IMR-90 (cell line): ENCODE data around the gene ZNF763.

Source experiments
- BHLHE40 ChIP-seq: fragments of 150-350 bp; IDR thresholded peaks from 2 replicates; pipeline ENCODE4 v1.6.1; 2016; ENCODE audit warnings: mild to moderate bottlenecking, low read depth, low read length
- CEBPB ChIP-seq: IDR thresholded peaks from 2 replicates; pipeline ENCODE4 v1.6.1; 2012; ENCODE audit warnings: low read depth, low read length, improper control_type of control experiment
- MAFK ChIP-seq: IDR thresholded peaks from 2 replicates; pipeline ENCODE4 v1.6.1; 2012; ENCODE audit warnings: low read depth, low read length, improper control_type of control experiment
- MAZ ChIP-seq: IDR thresholded peaks from 2 replicates; pipeline ENCODE4 v1.6.1; 2012; ENCODE audit warnings: low read depth, mild to moderate bottlenecking, low read length, improper control_type of control experiment, moderate library complexity, borderline replicate concordance
- MXI1 ChIP-seq: IDR thresholded peaks from 2 replicates; pipeline ENCODE4 v1.6.1; 2012; ENCODE audit warnings: low read depth, mild to moderate bottlenecking, low read length, moderate library complexity, borderline replicate concordance
- POLR2A ChIP-seq: IDR thresholded peaks from 2 replicates; pipeline ENCODE4 v1.6.1; 2012; ENCODE audit warnings: mild to moderate bottlenecking, low read depth, low read length
- RAD21 ChIP-seq: IDR thresholded peaks from 2 replicates; pipeline ENCODE4 v1.6.1; 2012; ENCODE audit warnings: low read length, improper control_type of control experiment
- RCOR1 ChIP-seq: IDR thresholded peaks from 2 replicates; pipeline ENCODE4 v1.6.1; 2012; ENCODE audit warnings: mild to moderate bottlenecking, low read length, improper control_type of control experiment; ENCODE audit not compliant: insufficient replicate concordance
- RFX5 ChIP-seq: IDR thresholded peaks from 2 replicates; pipeline ENCODE4 v1.8.0; 2012; ENCODE audit warnings: low read depth, mild to moderate bottlenecking, low read length, moderate library complexity
- TF ChIP-seq, protein P1 (sequence below): conservative IDR thresholded peaks from 2 replicates; pipeline ENCODE4 v1.5.1; 2012; ENCODE audit warnings: mild to moderate bottlenecking, low read depth, low read length, improper control_type of control experiment
- TF ChIP-seq, protein P2 (sequence below): fragments of 150-350 bp; IDR thresholded peaks from 2 replicates; pipeline ENCODE4 v1.6.1; 2016; ENCODE audit warnings: low read depth, mild to moderate bottlenecking, low read length, moderate library complexity, borderline replicate concordance
- TF ChIP-seq, protein P3 (sequence below): fragments of 150-350 bp; IDR thresholded peaks from 2 replicates; pipeline ENCODE4 v1.6.1; 2017; ENCODE audit warnings: mild to moderate bottlenecking, antibody characterized with exemption, low read length, low read depth

DNA sequence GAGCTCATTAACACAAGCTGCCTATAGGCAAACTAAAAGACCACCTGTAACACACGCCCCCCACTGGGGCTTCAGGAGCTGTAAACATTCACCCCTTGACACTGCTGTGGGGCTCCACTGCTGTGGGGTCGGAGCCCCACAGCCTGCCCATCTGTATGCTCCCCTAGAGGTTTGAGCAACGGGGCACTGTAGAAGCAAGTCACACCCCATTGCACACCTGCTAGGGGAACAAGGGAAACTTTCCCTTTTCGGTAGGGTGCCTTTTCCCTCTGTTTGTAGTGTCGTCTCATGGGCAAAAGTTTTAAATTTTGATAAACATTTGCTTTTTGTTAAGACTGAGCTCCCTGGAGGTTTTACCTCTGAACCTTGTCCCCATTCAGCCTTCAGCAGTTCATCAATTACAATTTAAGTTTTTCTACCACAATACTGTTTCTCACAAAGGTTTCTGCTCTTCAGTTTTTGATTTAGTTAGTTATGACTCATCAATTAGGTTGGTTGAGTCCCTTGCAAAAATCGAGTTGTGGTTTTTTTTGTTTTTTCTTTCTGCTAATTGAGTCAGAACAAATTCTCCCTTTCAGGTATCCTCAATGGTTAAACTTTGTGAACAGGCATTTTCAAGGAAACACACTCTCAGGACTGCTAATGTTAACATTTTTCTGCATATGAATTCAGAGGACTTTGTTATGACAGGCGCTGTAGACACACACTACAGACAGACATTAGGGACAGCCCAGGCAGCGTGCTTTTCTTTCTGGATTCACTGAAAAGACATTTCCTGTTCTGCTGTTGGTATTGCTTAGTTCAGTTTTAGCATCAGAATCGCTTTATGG lies 35.5 kb downstream of the ZNF763 start:
- TF ChIP-seq, protein P1, sequence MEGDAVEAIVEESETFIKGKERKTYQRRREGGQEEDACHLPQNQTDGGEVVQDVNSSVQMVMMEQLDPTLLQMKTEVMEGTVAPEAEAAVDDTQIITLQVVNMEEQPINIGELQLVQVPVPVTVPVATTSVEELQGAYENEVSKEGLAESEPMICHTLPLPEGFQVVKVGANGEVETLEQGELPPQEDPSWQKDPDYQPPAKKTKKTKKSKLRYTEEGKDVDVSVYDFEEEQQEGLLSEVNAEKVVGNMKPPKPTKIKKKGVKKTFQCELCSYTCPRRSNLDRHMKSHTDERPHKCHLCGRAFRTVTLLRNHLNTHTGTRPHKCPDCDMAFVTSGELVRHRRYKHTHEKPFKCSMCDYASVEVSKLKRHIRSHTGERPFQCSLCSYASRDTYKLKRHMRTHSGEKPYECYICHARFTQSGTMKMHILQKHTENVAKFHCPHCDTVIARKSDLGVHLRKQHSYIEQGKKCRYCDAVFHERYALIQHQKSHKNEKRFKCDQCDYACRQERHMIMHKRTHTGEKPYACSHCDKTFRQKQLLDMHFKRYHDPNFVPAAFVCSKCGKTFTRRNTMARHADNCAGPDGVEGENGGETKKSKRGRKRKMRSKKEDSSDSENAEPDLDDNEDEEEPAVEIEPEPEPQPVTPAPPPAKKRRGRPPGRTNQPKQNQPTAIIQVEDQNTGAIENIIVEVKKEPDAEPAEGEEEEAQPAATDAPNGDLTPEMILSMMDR, result no peak
- TF ChIP-seq RAD21, result no peak
- no peak for TF ChIP-seq MXI1
- no peak for TF ChIP-seq CEBPB
- TF ChIP-seq MAFK, result no peak
- TF ChIP-seq POLR2A, result no peak
- TF ChIP-seq MAZ, result no peak
- no peak for TF ChIP-seq RFX5
- TF ChIP-seq, protein P2, sequence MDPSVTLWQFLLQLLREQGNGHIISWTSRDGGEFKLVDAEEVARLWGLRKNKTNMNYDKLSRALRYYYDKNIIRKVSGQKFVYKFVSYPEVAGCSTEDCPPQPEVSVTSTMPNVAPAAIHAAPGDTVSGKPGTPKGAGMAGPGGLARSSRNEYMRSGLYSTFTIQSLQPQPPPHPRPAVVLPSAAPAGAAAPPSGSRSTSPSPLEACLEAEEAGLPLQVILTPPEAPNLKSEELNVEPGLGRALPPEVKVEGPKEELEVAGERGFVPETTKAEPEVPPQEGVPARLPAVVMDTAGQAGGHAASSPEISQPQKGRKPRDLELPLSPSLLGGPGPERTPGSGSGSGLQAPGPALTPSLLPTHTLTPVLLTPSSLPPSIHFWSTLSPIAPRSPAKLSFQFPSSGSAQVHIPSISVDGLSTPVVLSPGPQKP, result no peak
- TF ChIP-seq RCOR1, result no peak
- TF ChIP-seq, protein P3, sequence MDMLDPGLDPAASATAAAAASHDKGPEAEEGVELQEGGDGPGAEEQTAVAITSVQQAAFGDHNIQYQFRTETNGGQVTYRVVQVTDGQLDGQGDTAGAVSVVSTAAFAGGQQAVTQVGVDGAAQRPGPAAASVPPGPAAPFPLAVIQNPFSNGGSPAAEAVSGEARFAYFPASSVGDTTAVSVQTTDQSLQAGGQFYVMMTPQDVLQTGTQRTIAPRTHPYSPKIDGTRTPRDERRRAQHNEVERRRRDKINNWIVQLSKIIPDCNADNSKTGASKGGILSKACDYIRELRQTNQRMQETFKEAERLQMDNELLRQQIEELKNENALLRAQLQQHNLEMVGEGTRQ, result no peak
- TF ChIP-seq BHLHE40, result no peak
